Lower lobe of right lung (tissue), 2 donors: ENCODE measurements around the gene NOM1. TPM values are rescaled to one million over a fixed set of nuclear protein-coding genes. Genes with fewer than 3 reads are reported as not detected.

Source experiments
- ATAC-seq, 2 donors: fragments of 200-7000 bp; cut with Tn5 transposase; one replicate each; pipeline ENCODE4 v1.9.1; 2020 to 2022; ENCODE audit warnings: mild to moderate bottlenecking in 2 of 2, moderate library complexity in 2 of 2
- DNase-seq: peaks from one replicate; pipeline ENCODE4 v3.0.0-alpha.2; 2020
- H3K27ac ChIP-seq: fragments of 200-600 bp; one replicate; pipeline ENCODE4 v1.8.0; 2022
- H3K27me3 ChIP-seq: fragments of 200-600 bp; one replicate; pipeline ENCODE4 v1.8.0; 2022; ENCODE audit warnings: low read depth
- H3K36me3 ChIP-seq: fragments of 200-600 bp; one replicate; pipeline ENCODE4 v1.8.0; 2022; ENCODE audit warnings: mild to moderate bottlenecking
- H3K4me1 ChIP-seq: fragments of 200-600 bp; one replicate; pipeline ENCODE4 v1.8.0; 2022
- H3K4me3 ChIP-seq: fragments of 200-600 bp; one replicate; pipeline ENCODE4 v1.8.0; 2022; ENCODE audit warnings: mild to moderate bottlenecking
- H3K9me3 ChIP-seq: fragments of 200-600 bp; one replicate; pipeline ENCODE4 v1.8.0; 2022
- intact Hi-C: fragments of 100-400 bp; cut with DNase I; formaldehyde crosslinking; loops from one replicate; pipeline ENCODE4 v1.11.0; 2022
- total RNA-seq: library from RNA; stranded (reverse); fragmentation: NEBNext Ultra II Directional; extraction: Animal tissue kit (Norgen Biotek cat#: 25700); gene quantifications from one replicate; pipeline ENCODE4 v1.2.1, GENCODE V29; 2021
- TF ChIP-seq, protein P1 (sequence below): fragments of 200-600 bp; IDR thresholded peaks from one replicate; pipeline ENCODE4 v1.8.0; 2022; ENCODE audit warnings: antibody characterized with exemption, mild to moderate bottlenecking
- donor health status: DM: no; HTN: yes; CAD: no; lungs with severe emphysema.

The NOM1 gene
- total RNA-seq, 1 donor from 2014 or later, result 16.9 TPM

DNA sequence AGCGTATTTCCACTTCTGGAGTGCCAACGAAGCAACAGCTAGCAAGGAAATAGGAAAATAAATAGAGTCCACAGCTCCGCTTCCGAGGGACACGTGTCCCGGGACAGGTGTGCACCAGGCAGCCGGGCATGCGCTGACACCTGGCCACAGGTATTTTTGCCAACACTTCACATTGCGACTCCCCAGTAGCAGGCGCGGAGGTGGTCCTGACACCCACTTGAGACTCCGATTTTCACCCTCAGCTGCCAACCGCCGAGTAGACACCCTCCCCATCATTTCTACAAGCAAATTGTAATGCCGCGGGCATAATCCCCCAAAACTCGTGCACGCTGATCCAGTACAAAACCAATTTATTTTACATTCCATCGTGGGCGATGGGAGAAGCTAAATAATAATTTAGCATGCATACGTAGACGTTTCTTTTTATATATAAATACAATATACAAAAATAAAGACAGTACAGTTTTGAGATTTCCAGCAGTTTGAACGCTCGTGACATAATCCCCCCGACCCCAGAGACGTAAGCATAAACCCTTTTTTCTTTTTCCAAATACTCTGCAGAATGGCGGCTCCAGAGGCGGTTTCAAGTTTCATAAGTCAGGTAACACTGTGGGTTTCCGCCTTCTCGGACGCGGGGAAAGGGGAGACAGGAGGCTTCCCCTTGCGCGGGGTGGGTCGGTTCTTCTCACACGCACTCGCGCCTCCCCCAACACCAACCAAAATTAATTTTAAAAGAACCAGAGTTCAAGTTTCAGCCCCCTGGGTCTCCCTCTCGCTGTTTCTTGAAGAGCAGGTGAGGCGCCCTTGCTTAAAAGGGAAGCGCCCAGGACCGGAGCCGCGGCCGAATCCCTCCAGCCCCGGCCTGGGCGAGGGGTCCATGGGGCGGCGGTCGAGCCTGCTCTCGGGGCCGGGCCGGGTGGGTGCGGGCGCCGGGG is 55.3 kb downstream of the NOM1 start:
- Histone ChIP-seq H3K9me3 (no peaks in the 10 kb centered on the region), H3K27me3 (peaks cover 98% of the 10 kb centered on the region), H3K4me3 (no peak overlapping the region), H3K4me1 (peaks cover 20% of the 10 kb centered on the region), H3K27ac (no peak overlapping the region), H3K36me3 (no peaks in the 10 kb centered on the region)
- TF ChIP-seq, protein P1, sequence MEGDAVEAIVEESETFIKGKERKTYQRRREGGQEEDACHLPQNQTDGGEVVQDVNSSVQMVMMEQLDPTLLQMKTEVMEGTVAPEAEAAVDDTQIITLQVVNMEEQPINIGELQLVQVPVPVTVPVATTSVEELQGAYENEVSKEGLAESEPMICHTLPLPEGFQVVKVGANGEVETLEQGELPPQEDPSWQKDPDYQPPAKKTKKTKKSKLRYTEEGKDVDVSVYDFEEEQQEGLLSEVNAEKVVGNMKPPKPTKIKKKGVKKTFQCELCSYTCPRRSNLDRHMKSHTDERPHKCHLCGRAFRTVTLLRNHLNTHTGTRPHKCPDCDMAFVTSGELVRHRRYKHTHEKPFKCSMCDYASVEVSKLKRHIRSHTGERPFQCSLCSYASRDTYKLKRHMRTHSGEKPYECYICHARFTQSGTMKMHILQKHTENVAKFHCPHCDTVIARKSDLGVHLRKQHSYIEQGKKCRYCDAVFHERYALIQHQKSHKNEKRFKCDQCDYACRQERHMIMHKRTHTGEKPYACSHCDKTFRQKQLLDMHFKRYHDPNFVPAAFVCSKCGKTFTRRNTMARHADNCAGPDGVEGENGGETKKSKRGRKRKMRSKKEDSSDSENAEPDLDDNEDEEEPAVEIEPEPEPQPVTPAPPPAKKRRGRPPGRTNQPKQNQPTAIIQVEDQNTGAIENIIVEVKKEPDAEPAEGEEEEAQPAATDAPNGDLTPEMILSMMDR, result no peak
- intact Hi-C loops, result no loop called here
- no peak for DNase-seq
- ATAC-seq, result no peak

DNA sequence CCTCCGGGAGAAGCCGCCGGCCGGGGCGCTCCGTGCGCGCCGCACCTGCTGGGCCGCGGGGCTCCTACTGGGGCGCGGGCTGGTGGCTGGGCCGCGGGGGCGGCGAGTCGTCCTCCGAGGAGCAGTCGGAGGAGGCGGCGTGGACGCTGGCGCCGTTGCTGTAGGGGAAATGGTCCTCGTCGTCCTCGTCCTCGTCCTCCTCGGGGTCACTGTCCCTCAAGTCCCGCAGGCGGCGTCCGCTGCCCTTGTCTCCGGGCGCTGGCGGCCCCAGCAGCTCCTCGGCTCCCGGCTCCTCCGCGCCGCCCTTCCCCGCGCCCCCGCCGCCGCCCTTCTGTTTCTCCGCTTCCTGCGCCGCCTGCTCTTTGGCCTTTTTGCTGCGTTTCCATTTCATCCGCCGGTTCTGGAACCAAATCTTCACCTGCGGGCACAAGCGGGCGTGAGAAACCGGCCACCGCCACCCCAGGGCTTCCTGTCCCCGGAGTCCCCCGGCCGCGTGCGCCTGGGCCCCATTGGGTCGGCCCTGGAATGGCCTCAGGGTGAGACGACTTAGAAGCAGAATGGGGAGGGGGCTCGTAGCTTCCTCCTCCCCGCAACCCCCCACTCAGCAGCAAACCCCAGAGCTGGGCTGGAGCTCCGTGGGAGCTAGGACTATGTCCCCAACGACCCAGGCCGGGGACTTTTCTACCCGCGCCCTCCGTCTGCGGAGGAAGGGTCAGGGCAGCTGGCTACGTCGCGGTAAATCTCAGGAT is 56.1 kb downstream of the NOM1 start:
- Histone ChIP-seq H3K4me3 (no peak overlapping the region), H3K36me3 (no peaks in the 10 kb centered on the region), H3K27ac (no peak overlapping the region), H3K9me3 (no peaks in the 10 kb centered on the region), H3K27me3 (peaks cover 94% of the 10 kb centered on the region), H3K4me1 (peaks cover 12% of the 10 kb centered on the region)
- ATAC-seq, result no peak
- DNase-seq, result no peak
- intact Hi-C loops, result no loop called here
- TF ChIP-seq, protein P1, result no peak

DNA sequence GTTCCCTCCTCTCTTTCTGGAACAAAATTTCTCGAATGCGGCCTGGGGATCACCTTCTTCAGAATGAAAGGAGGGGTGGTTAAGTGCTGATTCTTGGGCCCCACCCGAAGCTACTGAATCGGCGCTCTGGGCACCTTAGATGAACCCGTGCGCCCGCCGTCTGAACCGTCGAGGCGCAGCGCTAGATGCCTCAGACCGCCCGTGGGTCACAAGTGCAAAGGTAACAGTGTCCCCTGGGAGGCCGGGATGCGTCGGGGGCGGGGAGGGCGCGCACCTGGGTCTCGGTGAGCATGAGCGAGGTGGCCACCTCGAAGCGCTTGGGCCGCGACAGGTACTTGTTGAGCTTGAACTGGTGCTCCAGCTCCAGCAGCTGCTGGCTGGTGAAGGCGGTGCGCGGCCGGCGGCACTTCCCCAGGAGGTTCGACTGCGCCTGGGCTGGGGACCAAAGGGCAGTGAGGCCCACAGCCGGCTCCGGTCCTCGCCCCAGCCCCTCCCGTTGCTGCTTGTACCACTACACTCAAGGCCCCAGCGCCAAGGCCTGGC is 56.8 kb downstream of the NOM1 start:
- Histone ChIP-seq H3K36me3 (no peaks in the 10 kb centered on the region), H3K27ac (no peak overlapping the region), H3K27me3 (peaks cover 94% of the 10 kb centered on the region), H3K4me3 (no peak overlapping the region), H3K4me1 (peaks cover 12% of the 10 kb centered on the region), H3K9me3 (no peaks in the 10 kb centered on the region)
- intact Hi-C loops, result no loop called here
- TF ChIP-seq, protein P1, result no peak
- DNase-seq, result no peak
- no peak for ATAC-seq

DNA sequence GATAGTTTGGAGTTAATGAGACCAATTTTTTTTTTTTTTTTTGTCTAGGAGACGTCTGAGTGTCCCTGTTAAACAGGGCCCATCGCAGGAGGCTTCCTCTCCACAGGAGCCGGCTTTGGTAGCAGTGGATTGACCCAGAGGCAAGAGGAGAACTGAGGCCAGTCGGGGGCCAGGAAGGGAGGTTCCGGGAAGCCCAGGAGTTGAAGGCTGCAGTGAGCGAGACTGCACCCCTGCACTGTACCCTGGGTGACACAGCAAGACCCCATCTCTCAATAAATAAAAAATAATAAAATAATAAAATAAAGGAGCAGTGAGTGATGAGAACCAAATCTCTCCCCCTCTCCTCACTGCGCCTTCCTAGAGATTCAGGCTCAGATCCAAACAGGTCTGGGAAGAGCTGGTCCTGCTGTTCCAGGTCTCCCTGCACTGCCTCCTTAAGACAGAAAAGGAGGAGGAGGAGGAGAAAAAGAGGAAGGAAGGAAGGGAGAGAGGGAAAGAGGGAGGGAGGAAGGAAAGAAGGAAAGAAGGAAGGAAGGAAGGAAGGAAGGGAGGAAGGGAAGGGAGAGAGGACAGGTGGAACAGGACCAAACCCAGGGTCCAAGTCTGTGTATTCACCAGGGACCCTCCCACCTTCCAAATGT is 57.4 kb downstream of the NOM1 start:
- DNase-seq, result no peak
- H3K27me3 ChIP-seq, result peaks cover 94% of the 10 kb centered on the region
- H3K36me3 ChIP-seq, result no peaks in the 10 kb centered on the region
- H3K9me3 ChIP-seq, result no peaks in the 10 kb centered on the region
- ATAC-seq, result no peak
- peaks cover 19% of the 10 kb centered on the region for H3K4me1 ChIP-seq
- intact Hi-C loops, result no loop called here
- TF ChIP-seq, protein P1, result no peak
- H3K4me3 ChIP-seq, result no peak overlapping the region
- H3K27ac ChIP-seq, result no peak overlapping the region

DNA sequence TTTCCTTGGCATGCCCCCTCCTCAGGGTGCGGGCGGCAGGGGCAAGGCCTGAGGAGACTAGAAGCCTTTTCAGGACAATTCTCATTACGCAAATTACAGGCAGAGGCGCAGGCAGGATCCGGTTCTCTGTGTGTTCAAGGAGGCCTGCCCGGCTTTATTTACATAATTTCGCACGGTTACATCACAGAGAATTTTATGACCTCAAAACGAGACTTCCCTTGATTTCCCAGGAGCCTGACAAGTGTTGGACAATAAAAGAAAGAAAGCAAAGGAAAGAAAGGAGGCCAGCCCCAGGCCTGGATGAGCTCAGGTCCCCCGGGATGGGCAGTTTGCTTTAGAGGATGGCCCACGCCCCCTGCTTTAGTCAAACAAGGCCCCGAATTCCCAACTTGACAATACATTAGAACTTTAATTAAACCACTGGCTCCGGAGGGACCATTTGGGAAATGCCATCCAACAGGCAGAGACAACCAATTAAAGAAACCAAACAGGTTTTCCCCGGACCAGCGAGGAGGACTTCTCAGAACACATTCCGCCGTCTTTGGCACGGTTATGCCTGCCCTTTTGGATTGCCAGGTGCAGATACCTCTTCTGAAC is 58.1 kb downstream of the NOM1 start:
- H3K4me3 ChIP-seq, result no peak overlapping the region
- no peaks in the 10 kb centered on the region for H3K9me3 ChIP-seq
- H3K27me3 ChIP-seq, result peaks cover 94% of the 10 kb centered on the region
- TF ChIP-seq, protein P1, result no peak
- H3K36me3 ChIP-seq, result no peaks in the 10 kb centered on the region
- no peak overlapping the region for H3K27ac ChIP-seq
- H3K4me1 ChIP-seq, result peaks cover 21% of the 10 kb centered on the region
- no peak for DNase-seq
- no peak for ATAC-seq
- intact Hi-C loops, result no loop called here
